GM10847 (cell line): ENCODE measurements around the gene RPS6KC1.

ENCODE experiments used
- POLR2A ChIP-seq: IDR thresholded peaks from 2 replicates; pipeline ENCODE4 v1.6.1; 2011; ENCODE audit not compliant: insufficient read length; ENCODE audit errors: extremely low read depth

The RPS6KC1 gene

GRCh38 chr1:213320191-213320870 lies 269.3 kb downstream of the RPS6KC1 start:
- TF ChIP-seq POLR2A, result no peak
